HG03108 (cell line): Measurements from ENCODE around the gene STX8.
"Not testable (repeated sequence)": the region's sequence is repeated elsewhere in the genome, so short reads cannot be mapped to it uniquely, and the experiment has no call there.

Experiments used
- ATAC-seq: cut with Tn5 transposase; IDR thresholded peaks from one replicate; pipeline ENCODE4 v1.9.1; 2021; ENCODE audit warnings: moderate library complexity; ENCODE audit not compliant: unreplicated experiment

The STX8 gene

GRCh38 chr17:9512323-9513168 lies 63.1 kb downstream of the STX8 start:
- no peak for ATAC-seq

GRCh38 chr17:9509236-9509816 lies 66.3 kb downstream of the STX8 start:
- no peak for ATAC-seq

- no peak for ATAC-seq
Observed at GRCh38 chr17:9499041-9499440, 76.6 kb downstream of the STX8 start.

- ATAC-seq, result no peak
Observed at GRCh38 chr17:9498490-9498889, 77.1 kb downstream of the STX8 start.

GRCh38 chr17:9488556-9488955 lies 87.1 kb downstream of the STX8 start:
- no peak for ATAC-seq

GRCh38 chr17:9487406-9487805 lies 88.2 kb downstream of the STX8 start:
- no peak for ATAC-seq

GRCh38 chr17:9484789-9485188 lies 90.8 kb downstream of the STX8 start:
- ATAC-seq, result no peak

GRCh38 chr17:9479964-9480363 lies 95.7 kb downstream of the STX8 start:
- no peak for ATAC-seq

- ATAC-seq, result no peak
Observed at GRCh38 chr17:9478889-9479288, 96.7 kb downstream of the STX8 start.

GRCh38 chr17:9475101-9475658 lies 100.4 kb downstream of the STX8 start:
- no peak for ATAC-seq

- no peak for ATAC-seq
Observed at GRCh38 chr17:9473711-9474110, 101.9 kb downstream of the STX8 start.

- no peak for ATAC-seq
Observed at GRCh38 chr17:9472541-9472940, 103.1 kb downstream of the STX8 start.

GRCh38 chr17:9472094-9472493 lies 103.5 kb downstream of the STX8 start:
- ATAC-seq, result no peak

GRCh38 chr17:9470171-9470570 lies 105.4 kb downstream of the STX8 start:
- ATAC-seq, result no peak

- no peak for ATAC-seq
Observed at GRCh38 chr17:9468937-9469336, 106.7 kb downstream of the STX8 start.

- no peak for ATAC-seq
Observed at GRCh38 chr17:9468532-9468931, 107.1 kb downstream of the STX8 start.

- no peak for ATAC-seq
Observed at GRCh38 chr17:9467518-9467917, 108.1 kb downstream of the STX8 start.

GRCh38 chr17:9465210-9465921 lies 110.3 kb downstream of the STX8 start:
- ATAC-seq, result no peak

GRCh38 chr17:9457005-9457404 lies 118.6 kb downstream of the STX8 start:
- no peak for ATAC-seq

- no peak for ATAC-seq
Observed at GRCh38 chr17:9456330-9456729, 119.3 kb downstream of the STX8 start.

GRCh38 chr17:9451934-9452333 lies 123.7 kb downstream of the STX8 start:
- no peak for ATAC-seq

GRCh38 chr17:9447298-9447697 lies 128.3 kb downstream of the STX8 start:
- ATAC-seq, result not testable (repeated sequence)
